ENCODE measurements around the gene HIGD1B.

GRCh38 chr17:44862278-44862914, 14.7 kb downstream of the HIGD1B start:
- TF ChIP-seq, protein P1, sequence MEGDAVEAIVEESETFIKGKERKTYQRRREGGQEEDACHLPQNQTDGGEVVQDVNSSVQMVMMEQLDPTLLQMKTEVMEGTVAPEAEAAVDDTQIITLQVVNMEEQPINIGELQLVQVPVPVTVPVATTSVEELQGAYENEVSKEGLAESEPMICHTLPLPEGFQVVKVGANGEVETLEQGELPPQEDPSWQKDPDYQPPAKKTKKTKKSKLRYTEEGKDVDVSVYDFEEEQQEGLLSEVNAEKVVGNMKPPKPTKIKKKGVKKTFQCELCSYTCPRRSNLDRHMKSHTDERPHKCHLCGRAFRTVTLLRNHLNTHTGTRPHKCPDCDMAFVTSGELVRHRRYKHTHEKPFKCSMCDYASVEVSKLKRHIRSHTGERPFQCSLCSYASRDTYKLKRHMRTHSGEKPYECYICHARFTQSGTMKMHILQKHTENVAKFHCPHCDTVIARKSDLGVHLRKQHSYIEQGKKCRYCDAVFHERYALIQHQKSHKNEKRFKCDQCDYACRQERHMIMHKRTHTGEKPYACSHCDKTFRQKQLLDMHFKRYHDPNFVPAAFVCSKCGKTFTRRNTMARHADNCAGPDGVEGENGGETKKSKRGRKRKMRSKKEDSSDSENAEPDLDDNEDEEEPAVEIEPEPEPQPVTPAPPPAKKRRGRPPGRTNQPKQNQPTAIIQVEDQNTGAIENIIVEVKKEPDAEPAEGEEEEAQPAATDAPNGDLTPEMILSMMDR (IDR thresholded peaks at IDR 0.05), result no peak
- TF ChIP-seq POLR2A (IDR thresholded peaks at IDR 0.05) (no peak), POLR2AphosphoS5 (IDR thresholded peaks at IDR 0.05) (no peak)
